Suprapubic skin (tissue), 4 donors: ENCODE results near the gene STRN. TPM values are rescaled to one million over a fixed set of nuclear protein-coding genes. Genes with fewer than 3 reads are reported as not detected.
"Not testable (repeated sequence)": the region's sequence is repeated elsewhere in the genome, so short reads cannot be mapped to it uniquely, and the experiment has no call there.

Source experiments
- DNase-seq, 2 donors: peaks; one replicate each; pipeline ENCODE4 v3.0.0-alpha.2; 2019; ENCODE audit warnings: low spot score in 2 of 2
- H3K27ac ChIP-seq: fragments of 200-600 bp; sonication (generic); one replicate; pipeline ENCODE4 v1.5.1; 2019
- H3K27me3 ChIP-seq: fragments of 200-600 bp; sonication (generic); one replicate; pipeline ENCODE4 v1.5.1; 2019
- H3K36me3 ChIP-seq: fragments of 200-600 bp; sonication (generic); one replicate; pipeline ENCODE4 v1.5.1; 2019
- H3K4me1 ChIP-seq: fragments of 200-600 bp; sonication (generic); one replicate; pipeline ENCODE4 v1.5.1; 2019
- H3K4me3 ChIP-seq: fragments of 200-600 bp; sonication (generic); one replicate; pipeline ENCODE4 v1.5.1; 2019; ENCODE audit warnings: mild to moderate bottlenecking
- H3K9me3 ChIP-seq: fragments of 200-600 bp; sonication (generic); one replicate; pipeline ENCODE4 v1.5.1; 2019
- EP300 ChIP-seq: sonication (generic); formaldehyde crosslinking; IDR thresholded peaks from one replicate; pipeline ENCODE4 v1.6.1; 2017; ENCODE audit warnings: antibody characterized with exemption
- POLR2A ChIP-seq, 2 donors: fragments of 450-650 bp; IDR thresholded peaks; one replicate each; pipeline ENCODE4 v1.6.1; 2017; ENCODE audit warnings: antibody characterized with exemption in 2 of 2, mild to moderate bottlenecking in 2 of 2, moderate library complexity in 2 of 2
- POLR2AphosphoS5 ChIP-seq, 3 donors: sonication (generic); formaldehyde crosslinking; IDR thresholded peaks; one replicate each; pipeline ENCODE4 v1.6.1; 2017; ENCODE audit warnings: antibody characterized with exemption in 3 of 3
- WGBS: methylation state at CpG from one replicate; pipeline ENCODE4 v1.1.5; 2018; 5-methylcytosine and 5-hydroxymethylcytosine counted together
- total RNA-seq, 4 donors: library from RNA; depleted of rRNA; stranded (reverse); fragments of >200 nt; gene quantifications; one replicate each; pipeline ENCODE4 v1.1.0, GENCODE V29; 2016
- TF ChIP-seq, protein P1 (sequence below), 2 donors: fragments of 200-600 bp in 1 of 2; fragments of 450-650 bp in 1 of 2; sonication (generic) in 1 of 2; IDR thresholded peaks; one replicate each; pipeline ENCODE4 v1.5.1; 2016 to 2019; ENCODE audit warnings: antibody characterized with exemption in 2 of 2, mild to moderate bottlenecking in 1 of 2, moderate library complexity in 1 of 2

STRN gene
- total RNA-seq, 4 donors from 2014 or later: 28.6 to 39.6 (median 37.5) TPM

- Histone ChIP-seq H3K9me3 (no peaks in the 10 kb centered on the region), H3K27me3 (no peaks in the 10 kb centered on the region), H3K4me3 (no peak overlapping the region), H3K36me3 (peaks cover 82% of the 10 kb centered on the region), H3K4me1 (no peaks in the 10 kb centered on the region), H3K27ac (no peak overlapping the region)
- no peak for DNase-seq
- WGBS: 92% methylated on average over 6 of the region's 6 CpGs
- TF ChIP-seq POLR2AphosphoS5 (IDR thresholded peaks at IDR 0.05): no peak
- TF ChIP-seq POLR2A (IDR thresholded peaks at IDR 0.05): no peak
- TF ChIP-seq, protein P1, sequence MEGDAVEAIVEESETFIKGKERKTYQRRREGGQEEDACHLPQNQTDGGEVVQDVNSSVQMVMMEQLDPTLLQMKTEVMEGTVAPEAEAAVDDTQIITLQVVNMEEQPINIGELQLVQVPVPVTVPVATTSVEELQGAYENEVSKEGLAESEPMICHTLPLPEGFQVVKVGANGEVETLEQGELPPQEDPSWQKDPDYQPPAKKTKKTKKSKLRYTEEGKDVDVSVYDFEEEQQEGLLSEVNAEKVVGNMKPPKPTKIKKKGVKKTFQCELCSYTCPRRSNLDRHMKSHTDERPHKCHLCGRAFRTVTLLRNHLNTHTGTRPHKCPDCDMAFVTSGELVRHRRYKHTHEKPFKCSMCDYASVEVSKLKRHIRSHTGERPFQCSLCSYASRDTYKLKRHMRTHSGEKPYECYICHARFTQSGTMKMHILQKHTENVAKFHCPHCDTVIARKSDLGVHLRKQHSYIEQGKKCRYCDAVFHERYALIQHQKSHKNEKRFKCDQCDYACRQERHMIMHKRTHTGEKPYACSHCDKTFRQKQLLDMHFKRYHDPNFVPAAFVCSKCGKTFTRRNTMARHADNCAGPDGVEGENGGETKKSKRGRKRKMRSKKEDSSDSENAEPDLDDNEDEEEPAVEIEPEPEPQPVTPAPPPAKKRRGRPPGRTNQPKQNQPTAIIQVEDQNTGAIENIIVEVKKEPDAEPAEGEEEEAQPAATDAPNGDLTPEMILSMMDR (IDR thresholded peaks at IDR 0.05): no peak
- no peak for TF ChIP-seq EP300
Observed at GRCh38 chr2:37000318-37000717, 34.0 kb upstream of the STRN start.

DNA sequence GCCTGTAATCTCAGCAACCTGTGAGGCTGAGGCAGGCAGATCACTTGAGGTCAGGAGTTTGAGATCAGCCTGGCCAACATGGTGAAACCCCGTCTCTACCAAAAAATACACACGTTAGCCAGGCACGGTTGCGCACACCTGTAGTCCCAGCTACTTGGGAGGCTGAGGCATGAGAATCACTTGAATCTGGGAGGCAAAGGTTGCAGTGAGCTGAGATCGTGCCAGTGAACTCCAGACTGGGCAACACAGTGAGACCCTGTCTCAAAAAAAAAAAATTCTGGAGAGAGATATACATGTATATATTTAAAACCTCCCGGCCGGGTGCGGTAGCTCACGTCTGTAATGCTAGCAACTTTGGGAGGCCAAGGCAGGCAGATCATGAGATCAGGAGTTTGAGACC lies 33.1 kb upstream of the STRN start:
- H3K4me3 ChIP-seq, DNase-seq, H3K27me3 ChIP-seq, H3K27ac ChIP-seq, H3K4me1 ChIP-seq, H3K9me3 ChIP-seq: not testable (repeated sequence)
- H3K36me3 ChIP-seq: peaks cover 73% of the 10 kb centered on the region
- WGBS: 98% methylated on average over 9 of the region's 9 CpGs

- no peak overlapping the region for H3K4me3 ChIP-seq
Observed at GRCh38 chr2:36993841-36994620, 27.7 kb upstream of the STRN start.

GRCh38 chr2:36988008-36988407 lies 21.7 kb upstream of the STRN start:
- H3K9me3 ChIP-seq: no peaks in the 10 kb centered on the region
- DNase-seq: no peak
- H3K4me1 ChIP-seq: no peaks in the 10 kb centered on the region
- TF ChIP-seq POLR2AphosphoS5 (IDR thresholded peaks at IDR 0.05): no peak
- no peak for TF ChIP-seq POLR2A (IDR thresholded peaks at IDR 0.05)
- no peak overlapping the region for H3K4me3 ChIP-seq
- H3K36me3 ChIP-seq: peaks cover 46% of the 10 kb centered on the region
- WGBS: 87% methylated on average over 6 of the region's 6 CpGs
- no peaks in the 10 kb centered on the region for H3K27me3 ChIP-seq
- H3K27ac ChIP-seq: no peak overlapping the region

More at GRCh38 chr2:36993841-36994620, 27.7 kb upstream of the STRN start:
- no peaks in the 10 kb centered on the region for H3K27me3 ChIP-seq
- no peak overlapping the region for H3K27ac ChIP-seq
- H3K9me3 ChIP-seq: no peaks in the 10 kb centered on the region
- no peak for DNase-seq
- no peaks in the 10 kb centered on the region for H3K4me1 ChIP-seq
- H3K36me3 ChIP-seq: peaks cover 47% of the 10 kb centered on the region
- 63% methylated on average over 6 of the region's 6 CpGs for WGBS
- TF ChIP-seq, protein P1 (IDR thresholded peaks at IDR 0.05): no peak
- no peak for TF ChIP-seq EP300
- no peak for TF ChIP-seq POLR2AphosphoS5 (IDR thresholded peaks at IDR 0.05)
- no peak for TF ChIP-seq POLR2A (IDR thresholded peaks at IDR 0.05)

GRCh38 chr2:36982467-36982866 lies 16.1 kb upstream of the STRN start:
- H3K4me3 ChIP-seq: no peak overlapping the region
- no peaks in the 10 kb centered on the region for H3K27me3 ChIP-seq
- DNase-seq: no peak
- WGBS: 85% methylated on average over 3 of the region's 3 CpGs
- H3K9me3 ChIP-seq: no peaks in the 10 kb centered on the region
- H3K4me1 ChIP-seq: no peaks in the 10 kb centered on the region
- H3K36me3 ChIP-seq: peaks cover 31% of the 10 kb centered on the region
- no peak overlapping the region for H3K27ac ChIP-seq
- TF ChIP-seq POLR2A (IDR thresholded peaks at IDR 0.05) (no peak), EP300 (no peak), POLR2AphosphoS5 (IDR thresholded peaks at IDR 0.05) (no peak)
- TF ChIP-seq, protein P1 (IDR thresholded peaks at IDR 0.05): no peak

GRCh38 chr2:36981911-36982310 lies 15.6 kb upstream of the STRN start:
- Histone ChIP-seq H3K4me3 (no peak overlapping the region), H3K27ac (no peak overlapping the region), H3K4me1 (no peaks in the 10 kb centered on the region), H3K27me3 (no peaks in the 10 kb centered on the region), H3K9me3 (no peaks in the 10 kb centered on the region), H3K36me3 (peaks cover 27% of the 10 kb centered on the region)
- TF ChIP-seq, protein P1 (IDR thresholded peaks at IDR 0.05): no peak
- no peak for TF ChIP-seq EP300
- no peak for TF ChIP-seq POLR2AphosphoS5 (IDR thresholded peaks at IDR 0.05)
- TF ChIP-seq POLR2A (IDR thresholded peaks at IDR 0.05): no peak
- no peak for DNase-seq
- WGBS: 97% methylated on average over 2 of the region's 2 CpGs

- H3K4me3 ChIP-seq, H3K27me3 ChIP-seq, H3K27ac ChIP-seq, H3K4me1 ChIP-seq, DNase-seq, H3K9me3 ChIP-seq: not testable (repeated sequence)
- WGBS: 99% methylated on average over 3 of the region's 3 CpGs
- peaks cover 15% of the 10 kb centered on the region for H3K36me3 ChIP-seq
Observed at GRCh38 chr2:36979007-36979406, 12.7 kb upstream of the STRN start.
